Mucosa of rectum (tissue), 2 donors: Measurements from ENCODE around the gene OGG1.

ENCODE experiments used
- H3K27ac ChIP-seq, 2 donors: one replicate each; pipeline ENCODE4 v1.7.0; 2013; ENCODE audit warnings: inconsistent platforms in 2 of 2, low read depth in 2 of 2, low read length in 2 of 2
- H3K27me3 ChIP-seq, 2 donors: one replicate each; pipeline ENCODE4 v1.7.0; 2013; ENCODE audit warnings: low read length in 2 of 2; ENCODE audit not compliant: control insufficient read depth in 2 of 2, insufficient read depth in 2 of 2
- H3K36me3 ChIP-seq, 2 donors: one replicate each; pipeline ENCODE4 v1.7.0; 2013; ENCODE audit warnings: low read length in 2 of 2; ENCODE audit not compliant: control insufficient read depth in 2 of 2, insufficient read depth in 2 of 2
- H3K4me1 ChIP-seq, 2 donors: one replicate each; pipeline ENCODE4 v1.7.0; 2013; ENCODE audit warnings: low read length in 2 of 2, mild to moderate bottlenecking in 1 of 2; ENCODE audit not compliant: control insufficient read depth in 2 of 2, insufficient read depth in 2 of 2
- H3K4me3 ChIP-seq, 2 donors: one replicate each; pipeline ENCODE4 v1.7.0; 2013; ENCODE audit warnings: low read length in 2 of 2
- H3K9ac ChIP-seq, 2 donors: one replicate each; pipeline ENCODE4 v1.7.0; 2013; ENCODE audit warnings: low read length in 2 of 2, low read depth in 1 of 2, mild to moderate bottlenecking in 1 of 2
- H3K9me3 ChIP-seq, 2 donors: one replicate each; pipeline ENCODE4 v1.7.0; 2013; ENCODE audit warnings: low read length in 2 of 2; ENCODE audit not compliant: control insufficient read depth in 2 of 2
- donor health status: healthy.
- donor health status: Normal muscosa, but diverticular disease.

OGG1 gene

DNA sequence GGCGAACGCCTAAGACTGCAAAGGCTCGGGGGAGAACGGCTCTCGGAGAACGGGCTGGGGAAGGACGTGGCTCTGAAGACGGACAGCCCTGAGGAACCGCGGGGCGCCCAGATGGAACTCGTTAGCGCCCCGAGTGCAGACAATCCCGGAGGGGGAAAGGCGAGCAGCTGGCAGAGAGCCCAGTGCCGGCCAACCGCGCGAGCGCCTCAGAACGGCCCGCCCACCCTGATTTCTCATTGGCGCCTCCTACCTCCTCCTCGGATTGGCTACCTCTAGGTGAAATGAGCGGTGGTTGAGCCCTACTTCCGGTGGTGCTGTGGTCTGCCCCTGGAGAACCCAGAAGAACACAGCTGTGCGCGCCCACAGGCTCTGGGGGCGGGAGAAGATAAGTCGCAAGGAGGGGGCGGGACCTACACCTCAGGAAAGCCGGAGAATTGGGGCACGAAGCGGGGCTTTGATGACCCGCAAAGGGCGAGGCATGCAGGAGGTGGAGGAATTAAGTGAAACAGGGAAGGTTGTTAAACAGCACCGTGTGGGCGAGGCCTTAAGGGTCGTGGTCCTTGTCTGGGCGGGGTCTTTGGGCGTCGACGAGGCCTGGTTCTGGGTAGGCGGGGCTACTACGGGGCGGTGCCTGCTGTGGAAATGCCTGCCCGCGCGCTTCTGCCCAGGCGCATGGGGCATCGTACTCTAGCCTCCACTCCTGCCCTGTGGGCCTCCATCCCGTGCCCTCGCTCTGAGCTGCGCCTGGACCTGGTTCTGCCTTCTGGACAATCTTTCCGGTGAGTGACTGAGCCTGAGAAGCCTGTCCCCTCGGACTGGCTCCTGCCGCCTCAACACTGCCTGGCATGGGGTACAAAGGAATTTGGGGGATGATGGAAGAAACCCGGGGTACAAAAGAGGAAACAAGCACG, at the start of gene OGG1:
OGG1 (plus strand) TSS at position 308 of the 911 bp plus-strand sequence; CDS start at position 643, 335 bp downstream.
- Histone ChIP-seq H3K4me1 (peaks cover 19 to 27% of the 10 kb centered on the region in 2 donors), H3K9me3 (no peaks in the 10 kb centered on the region), H3K9ac (peak within 1 kb of the TSS; percentile 81 to 85), H3K27me3 (no peaks in the 10 kb centered on the region), H3K4me3 (peak within 1 kb of the TSS; percentile 90 to 91), H3K27ac (peak within 1 kb of the TSS; percentile 90 to 97), H3K36me3 (peaks cover 43 to 53% of the 10 kb centered on the region in 2 donors)

GRCh38 chr3:9700536-9700935, 49.2 kb upstream of the OGG1 start:
- no peak overlapping the region for H3K9ac ChIP-seq
- no peaks in the 10 kb centered on the region for H3K9me3 ChIP-seq
- no peaks in the 10 kb centered on the region for H3K27me3 ChIP-seq
- no peak overlapping the region for H3K27ac ChIP-seq
- H3K4me1 ChIP-seq = peaks cover 10 to 12% of the 10 kb centered on the region in 2 donors
- H3K36me3 ChIP-seq = peaks cover 25 to 41% of the 10 kb centered on the region in 2 donors
- H3K4me3 ChIP-seq = no peak overlapping the region

- no peaks in the 10 kb centered on the region for H3K9me3 ChIP-seq
- peaks cover 0 to 2% of the 10 kb centered on the region in 2 donors for H3K27me3 ChIP-seq
- H3K27ac ChIP-seq = no peak overlapping the region
- peaks cover 10 to 12% of the 10 kb centered on the region in 2 donors for H3K4me1 ChIP-seq
- no peak overlapping the region for H3K4me3 ChIP-seq
- H3K36me3 ChIP-seq = peaks cover 23 to 40% of the 10 kb centered on the region in 2 donors
- H3K9ac ChIP-seq = no peak overlapping the region
These were observed 48.7 kb upstream of the OGG1 start for GRCh38 chr3:9701006-9701405.

DNA sequence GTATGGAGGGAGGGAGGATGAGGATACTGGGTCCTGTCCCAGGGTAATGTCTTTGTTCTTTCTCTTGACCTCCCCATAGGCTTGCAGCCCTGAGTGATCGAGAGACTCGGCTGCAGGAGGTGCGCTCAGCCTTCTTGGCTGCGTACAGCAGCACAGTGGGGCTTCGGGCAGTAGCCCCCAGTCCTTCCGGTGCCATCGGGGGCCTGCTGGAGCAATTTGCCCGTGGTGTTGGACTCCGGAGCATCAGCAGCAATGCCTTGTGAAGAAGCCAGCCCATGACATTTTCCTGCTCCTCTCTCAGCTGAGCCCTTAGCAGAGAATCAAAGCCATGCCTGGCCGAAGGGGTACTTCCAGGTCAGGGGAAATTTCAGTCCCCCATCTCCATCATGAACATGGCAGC, 48.0 kb upstream of the OGG1 start:
- peaks cover 19 to 39% of the 10 kb centered on the region in 2 donors for H3K36me3 ChIP-seq
- no peaks in the 10 kb centered on the region for H3K9me3 ChIP-seq

GRCh38 chr3:9703240-9703639, 46.5 kb upstream of the OGG1 start:
- H3K27me3 ChIP-seq = peaks cover 0 to 2% of the 10 kb centered on the region in 2 donors
- H3K9ac ChIP-seq = no peak overlapping the region
- peaks cover 10 to 26% of the 10 kb centered on the region in 2 donors for H3K36me3 ChIP-seq
- no peak overlapping the region for H3K4me3 ChIP-seq
- H3K4me1 ChIP-seq = peaks cover 10 to 12% of the 10 kb centered on the region in 2 donors
- H3K27ac ChIP-seq = no peak overlapping the region
- H3K9me3 ChIP-seq = no peaks in the 10 kb centered on the region

More for the DNA sequence above, 48.0 kb upstream of the OGG1 start:
- peaks cover 10 to 12% of the 10 kb centered on the region in 2 donors for H3K4me1 ChIP-seq
- H3K27me3 ChIP-seq = peaks cover 0 to 2% of the 10 kb centered on the region in 2 donors
- H3K27ac ChIP-seq = no peak overlapping the region
- no peak overlapping the region for H3K9ac ChIP-seq
- H3K4me3 ChIP-seq = no peak overlapping the region

DNA sequence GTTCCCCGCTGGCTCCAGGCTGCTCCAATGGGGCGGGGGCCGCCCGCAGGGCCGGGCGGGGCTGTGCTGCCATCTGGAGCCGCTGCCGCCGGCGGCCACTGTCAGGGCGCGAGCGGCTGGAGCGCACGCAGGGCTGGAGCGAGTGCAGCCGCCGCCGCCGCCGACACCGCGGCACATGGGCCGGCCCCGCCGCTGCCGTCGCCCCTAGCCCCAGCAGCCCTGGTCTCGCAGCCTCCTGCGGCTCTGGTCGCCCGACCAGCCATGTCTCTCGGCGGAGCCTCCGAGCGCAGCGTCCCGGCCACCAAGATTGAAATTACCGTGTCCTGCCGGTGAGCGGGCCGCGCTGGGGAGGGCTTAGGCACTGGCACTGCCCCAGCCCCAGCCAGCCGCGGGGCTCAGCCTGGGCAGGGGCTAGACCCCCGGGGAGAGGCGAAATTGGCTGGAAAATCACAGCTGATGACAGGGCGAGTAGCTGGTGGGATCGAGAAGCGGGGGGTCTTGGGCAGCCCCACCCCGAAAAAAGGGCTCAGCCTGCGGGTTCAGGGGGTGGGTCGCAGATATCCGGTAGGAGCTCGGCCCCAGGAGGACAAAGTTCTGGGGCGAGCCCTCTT, 45.9 kb upstream of the OGG1 start, which contains the start of gene CPNE9:
CPNE9 (plus strand) TSS at position 98 of the 611 bp plus-strand sequence; CDS start at position 262, 164 bp downstream.
- Histone ChIP-seq H3K9ac (no peak within 1 kb of the TSS), H3K4me3 (peak within 1 kb of the TSS; percentile 31 to 44), H3K27me3 (peaks cover 0 to 2% of the 10 kb centered on the region in 2 donors), H3K27ac (no peak within 1 kb of the TSS), H3K36me3 (peaks cover 6 to 22% of the 10 kb centered on the region in 2 donors), H3K9me3 (no peaks in the 10 kb centered on the region), H3K4me1 (peaks cover 10 to 12% of the 10 kb centered on the region in 2 donors)

GRCh38 chr3:9704347-9705322, 45.1 kb upstream of the OGG1 start:
- Histone ChIP-seq H3K9ac (no peak overlapping the region), H3K9me3 (no peaks in the 10 kb centered on the region), H3K27ac (no peak overlapping the region), H3K36me3 (peaks cover 6 to 22% of the 10 kb centered on the region in 2 donors), H3K27me3 (peaks cover 0 to 2% of the 10 kb centered on the region in 2 donors), H3K4me3 (peak overlapping the region; percentile 31 to 44), H3K4me1 (peaks cover 10 to 12% of the 10 kb centered on the region in 2 donors)

DNA sequence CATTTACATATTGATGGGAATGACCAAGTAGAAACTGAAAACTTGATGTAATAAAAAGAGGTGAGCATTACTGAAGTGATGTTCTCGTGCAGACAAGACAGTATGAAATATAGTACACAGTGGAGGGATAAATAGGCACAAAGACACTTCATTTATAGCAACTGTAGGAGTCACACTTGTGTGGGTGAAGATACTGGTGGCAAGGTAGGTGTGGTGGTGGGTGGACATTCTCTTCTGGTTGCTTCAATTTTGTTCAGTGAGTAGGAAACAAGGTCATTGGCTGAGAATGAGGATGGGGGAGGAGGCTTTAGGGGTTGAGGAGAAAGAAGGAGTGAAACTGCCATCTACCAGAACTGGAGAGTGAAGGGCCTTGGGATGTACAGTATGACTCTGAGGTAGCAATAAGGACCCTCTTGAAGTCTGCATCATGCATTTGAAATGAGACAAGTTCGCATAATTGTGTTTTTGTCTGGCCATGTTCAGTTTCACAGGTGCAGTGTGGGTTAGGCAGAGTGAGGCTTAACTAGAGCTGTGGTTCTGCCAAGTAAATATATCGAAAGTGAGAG, 39.5 kb upstream of the OGG1 start:
- no peak overlapping the region for H3K27ac ChIP-seq
- no peaks in the 10 kb centered on the region for H3K36me3 ChIP-seq
- no peaks in the 10 kb centered on the region for H3K9me3 ChIP-seq
- no peak overlapping the region for H3K9ac ChIP-seq
- H3K4me3 ChIP-seq = no peak overlapping the region
- peaks cover 3 to 5% of the 10 kb centered on the region in 2 donors for H3K27me3 ChIP-seq
- H3K4me1 ChIP-seq = peaks cover 0 to 4% of the 10 kb centered on the region in 2 donors

DNA sequence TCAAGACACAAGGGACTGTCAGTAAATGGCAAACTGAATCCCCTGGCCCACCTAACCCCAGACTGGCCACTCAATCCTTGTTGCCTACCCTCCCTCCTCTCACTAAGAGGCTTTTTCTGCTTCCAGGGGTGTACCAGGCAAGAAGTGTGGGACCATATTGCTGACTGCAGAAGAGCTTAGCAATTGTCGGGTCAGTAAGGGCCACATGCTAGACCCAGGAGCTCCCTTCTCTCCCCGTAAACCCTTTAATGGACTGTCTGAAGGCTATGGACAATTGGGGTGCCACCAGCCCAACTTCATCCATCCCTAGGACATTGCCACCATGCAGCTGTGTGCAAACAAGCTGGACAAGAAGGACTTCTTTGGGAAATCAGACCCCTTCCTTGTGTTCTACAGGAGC, 37.3 kb upstream of the OGG1 start:
- Histone ChIP-seq H3K4me3 (no peak overlapping the region), H3K27ac (no peak overlapping the region), H3K4me1 (peaks cover 2 to 4% of the 10 kb centered on the region in 2 donors), H3K9me3 (no peaks in the 10 kb centered on the region), H3K36me3 (no peaks in the 10 kb centered on the region), H3K9ac (no peak overlapping the region), H3K27me3 (peaks cover 3% of the 10 kb centered on the region in 2 donors)
